ENCODE measurements around the gene ACTG1. TPM values are rescaled to one million over a fixed set of nuclear protein-coding genes. Genes with fewer than 3 reads are reported as not detected.

Gene ACTG1
- total and polyA plus RNA-seq, 7 donors, result 150 to 620 (median 405) TPM

DNA sequence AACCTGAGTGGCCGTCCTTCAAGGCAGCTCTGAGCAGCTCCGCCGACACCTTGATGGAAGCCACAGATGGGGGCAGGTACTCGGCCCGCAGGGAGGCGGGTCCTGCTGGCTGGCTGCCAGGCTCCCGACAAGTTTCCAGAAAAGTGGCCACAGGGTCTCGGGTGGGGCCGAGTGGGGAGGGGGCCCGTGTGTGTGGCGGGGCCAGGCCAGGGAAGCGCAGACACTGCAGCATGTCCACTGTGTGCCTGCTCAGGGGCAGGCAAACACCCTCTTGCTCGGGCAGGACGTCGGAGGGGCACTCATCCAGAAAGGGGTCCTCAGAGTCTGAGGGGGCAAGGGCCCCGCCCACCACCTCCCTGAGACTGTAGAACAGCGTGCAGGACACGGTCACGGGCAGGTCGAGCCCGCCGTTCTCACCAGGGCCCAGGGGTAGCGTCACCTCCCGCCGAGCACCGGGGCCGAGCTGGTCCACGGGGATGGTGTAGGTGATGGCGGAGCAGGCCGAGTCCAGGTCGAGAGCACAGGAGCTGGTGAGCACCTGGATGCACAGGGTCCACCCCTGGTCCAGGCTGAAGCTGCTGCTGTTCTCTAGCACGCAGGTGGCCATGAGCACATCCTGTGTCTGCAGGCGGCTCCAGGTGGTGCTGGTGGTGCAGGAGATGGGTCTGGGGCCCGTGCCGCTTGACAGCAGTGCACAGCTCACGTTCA is 34.5 kb upstream of the ACTG1 start:
- no peaks in the 10 kb centered on the region for H3K9me3 ChIP-seq
- intact Hi-C loops (cut with DNase I), result no loop called here
- H3K27me3 ChIP-seq (ENCODE audit: insufficient read depth in 3 of 3, low read length in 2 of 3), result no peaks in the 10 kb centered on the region
- WGBS, 3 donors, result 83 to 86% (median 86%) methylated on average over 34 to 36 of the region's 36 CpGs
- ATAC-seq, result no peak
- no peak overlapping the region for H3K27ac ChIP-seq
- no peak for DNase-seq
- H3K36me3 ChIP-seq (ENCODE audit: insufficient read depth in 1 of 2, low read depth in 1 of 2), result peaks cover 7 to 85% of the 10 kb centered on the region in 2 donors
- TF ChIP-seq, protein P1, sequence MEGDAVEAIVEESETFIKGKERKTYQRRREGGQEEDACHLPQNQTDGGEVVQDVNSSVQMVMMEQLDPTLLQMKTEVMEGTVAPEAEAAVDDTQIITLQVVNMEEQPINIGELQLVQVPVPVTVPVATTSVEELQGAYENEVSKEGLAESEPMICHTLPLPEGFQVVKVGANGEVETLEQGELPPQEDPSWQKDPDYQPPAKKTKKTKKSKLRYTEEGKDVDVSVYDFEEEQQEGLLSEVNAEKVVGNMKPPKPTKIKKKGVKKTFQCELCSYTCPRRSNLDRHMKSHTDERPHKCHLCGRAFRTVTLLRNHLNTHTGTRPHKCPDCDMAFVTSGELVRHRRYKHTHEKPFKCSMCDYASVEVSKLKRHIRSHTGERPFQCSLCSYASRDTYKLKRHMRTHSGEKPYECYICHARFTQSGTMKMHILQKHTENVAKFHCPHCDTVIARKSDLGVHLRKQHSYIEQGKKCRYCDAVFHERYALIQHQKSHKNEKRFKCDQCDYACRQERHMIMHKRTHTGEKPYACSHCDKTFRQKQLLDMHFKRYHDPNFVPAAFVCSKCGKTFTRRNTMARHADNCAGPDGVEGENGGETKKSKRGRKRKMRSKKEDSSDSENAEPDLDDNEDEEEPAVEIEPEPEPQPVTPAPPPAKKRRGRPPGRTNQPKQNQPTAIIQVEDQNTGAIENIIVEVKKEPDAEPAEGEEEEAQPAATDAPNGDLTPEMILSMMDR (IDR thresholded peaks at IDR 0.05), result no peak
- peaks cover 9% of the 10 kb centered on the region for H3K4me1 ChIP-seq
- H3K4me3 ChIP-seq, result no peak overlapping the region

DNA sequence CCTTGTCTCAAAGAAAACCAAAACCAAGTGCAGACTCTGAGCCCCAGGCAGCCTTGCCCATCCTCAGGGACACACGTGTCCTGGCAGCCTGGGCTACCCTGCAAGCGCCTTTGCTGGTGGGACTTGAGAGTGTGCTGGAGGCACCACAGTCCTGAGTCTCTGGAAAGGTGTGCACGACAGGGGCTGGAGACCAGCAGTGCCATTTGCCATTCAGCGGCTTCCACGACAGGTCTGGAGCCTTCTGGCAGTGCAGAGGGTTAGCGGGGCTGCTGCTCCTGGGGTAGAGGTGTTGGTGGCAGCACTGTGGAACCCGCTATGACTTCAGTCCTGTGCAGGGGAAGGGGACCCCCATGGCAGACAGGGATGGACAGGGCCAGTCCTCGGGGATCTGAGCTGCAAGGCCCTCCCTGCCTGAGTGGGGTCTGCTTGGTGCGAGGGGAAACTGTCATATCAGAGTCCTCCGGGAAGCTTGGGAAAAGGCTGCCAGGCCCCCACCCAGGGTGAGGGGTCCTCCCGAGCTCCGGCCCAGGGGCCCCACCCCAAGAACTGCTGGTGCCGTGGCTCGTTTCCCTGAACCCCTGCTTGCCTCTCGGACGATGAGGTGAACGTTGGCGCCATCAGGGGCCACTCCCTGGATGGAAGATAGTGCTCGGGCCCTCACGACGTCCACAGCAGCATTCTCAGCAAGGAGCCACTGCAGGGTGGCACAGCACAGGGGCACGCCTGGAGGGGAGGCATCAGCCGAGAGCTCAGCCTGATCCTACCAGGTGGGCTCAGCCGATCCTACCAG is 32.8 kb upstream of the ACTG1 start:
- TF ChIP-seq, protein P1 (IDR thresholded peaks at IDR 0.05), result no peak
- WGBS, 3 donors, result 86 to 95% (median 89%) methylated on average over 24 of the region's 24 CpGs
- intact Hi-C loops (cut with DNase I), result no loop called here

DNA sequence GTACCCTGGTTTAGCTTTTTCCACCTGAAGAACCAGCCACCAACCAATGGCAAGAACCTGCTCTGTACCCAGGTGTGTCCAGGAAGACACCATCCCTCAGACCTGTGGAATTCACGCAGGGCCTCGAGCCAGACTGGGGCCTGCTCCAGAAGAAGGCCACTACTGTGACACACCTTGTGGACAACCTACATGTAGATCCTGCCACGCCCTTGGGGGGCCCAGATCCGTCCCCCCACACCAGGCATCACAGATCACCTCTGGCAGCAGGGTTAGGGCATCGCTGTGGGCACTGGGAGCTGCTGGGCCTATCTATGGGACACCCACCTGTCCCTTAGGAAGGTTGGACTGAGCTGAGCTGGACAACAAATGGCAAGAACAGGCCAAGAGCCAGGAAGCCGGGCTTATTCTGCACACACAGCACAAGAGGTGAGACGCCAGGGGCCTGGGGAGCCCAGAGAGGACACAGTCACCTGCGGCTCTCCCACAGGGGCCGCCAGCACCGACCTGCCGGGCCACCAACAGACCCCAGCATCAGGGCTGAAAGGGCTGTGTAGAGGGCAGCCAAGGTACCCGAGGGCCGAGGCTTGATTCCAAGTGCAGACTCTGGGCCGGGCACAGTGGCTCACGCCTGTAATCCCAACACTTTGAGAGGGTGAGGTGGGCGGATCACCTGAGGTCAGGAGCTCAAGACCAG is 31.8 kb upstream of the ACTG1 start:
- TF ChIP-seq, protein P1 (IDR thresholded peaks at IDR 0.05), result no peak
- intact Hi-C loops (cut with DNase I), result no loop called here

More for the DNA sequence above, 32.8 kb upstream of the ACTG1 start:
- H3K4me3 ChIP-seq, result no peak overlapping the region
- H3K4me1 ChIP-seq, result peaks cover 4% of the 10 kb centered on the region
- H3K27me3 ChIP-seq (ENCODE audit: insufficient read depth in 3 of 3, low read length in 2 of 3), result no peaks in the 10 kb centered on the region
- DNase-seq (no peak), ATAC-seq (no peak)
- no peak overlapping the region for H3K27ac ChIP-seq
- H3K36me3 ChIP-seq (ENCODE audit: insufficient read depth in 1 of 2, low read depth in 1 of 2), result peaks cover 11 to 93% of the 10 kb centered on the region in 2 donors
- H3K9me3 ChIP-seq, result no peaks in the 10 kb centered on the region

GRCh38 chr17:81543756-81544155 is 31.2 kb upstream of the ACTG1 start:
- Histone ChIP-seq H3K4me1 (no peaks in the 10 kb centered on the region), H3K36me3 (ENCODE audit: insufficient read depth in 1 of 2, low read depth in 1 of 2) (peaks cover 12 to 90% of the 10 kb centered on the region in 2 donors), H3K4me3 (no peak overlapping the region), H3K27ac (no peak overlapping the region), H3K27me3 (ENCODE audit: insufficient read depth in 3 of 3, low read length in 2 of 3) (no peaks in the 10 kb centered on the region), H3K9me3 (no peaks in the 10 kb centered on the region)
- WGBS, 3 donors, result 91 to 97% (median 96%) methylated on average over 15 of the region's 15 CpGs
- DNase-seq (no peak), ATAC-seq (no peak)
- intact Hi-C loops (cut with DNase I), result no loop called here
- TF ChIP-seq, protein P1 (IDR thresholded peaks at IDR 0.05), result no peak

More for the DNA sequence above, 31.8 kb upstream of the ACTG1 start:
- Histone ChIP-seq H3K27me3 (ENCODE audit: insufficient read depth in 3 of 3, low read length in 2 of 3) (no peaks in the 10 kb centered on the region), H3K4me3 (no peak overlapping the region), H3K36me3 (ENCODE audit: insufficient read depth in 1 of 2, low read depth in 1 of 2) (peaks cover 12 to 94% of the 10 kb centered on the region in 2 donors), H3K9me3 (no peaks in the 10 kb centered on the region), H3K27ac (no peak overlapping the region), H3K4me1 (peaks cover 4% of the 10 kb centered on the region)
- DNase-seq, result no peak
- 80 to 88% (median 84%) methylated on average over 14 to 16 of the region's 16 CpGs for WGBS, 3 donors
- ATAC-seq, result no peak

Data from psoas muscle (tissue), 8 donors.